Endodermal cell (in vitro differentiated cells): ENCODE results near the gene TCP1. TPM values are rescaled to one million over a fixed set of nuclear protein-coding genes. Genes with fewer than 3 reads are reported as not detected.

Source experiments
- DNase-seq: peaks from one replicate; pipeline ENCODE4 v3.0.0-alpha.2; 2017
- H3K27ac ChIP-seq: 2 replicates; pipeline ENCODE4 v1.5.1; 2013; ENCODE audit warnings: mild to moderate bottlenecking, low read depth, low read length, moderate library complexity
- H3K27me3 ChIP-seq: 2 replicates; pipeline ENCODE4 v1.6.1; 2013; ENCODE audit warnings: mild to moderate bottlenecking, low read length, moderate library complexity; ENCODE audit not compliant: insufficient read depth, control insufficient read depth, poor library complexity, severe bottlenecking
- H3K36me3 ChIP-seq: 2 replicates; pipeline ENCODE4 v1.7.0; 2013; ENCODE audit warnings: mild to moderate bottlenecking, low read length, moderate library complexity; ENCODE audit not compliant: control insufficient read depth, insufficient read depth
- H3K4me1 ChIP-seq: one replicate; pipeline ENCODE4 v1.7.0; 2013; ENCODE audit warnings: low read length; ENCODE audit not compliant: control insufficient read depth, insufficient read depth
- H3K4me3 ChIP-seq: 2 replicates; pipeline ENCODE4 v1.5.1; 2013; ENCODE audit warnings: mild to moderate bottlenecking, low read length, moderate library complexity
- H3K9ac ChIP-seq: 2 replicates; pipeline ENCODE4 v1.6.1; 2013; ENCODE audit warnings: mild to moderate bottlenecking, low read length, moderate library complexity; ENCODE audit not compliant: poor library complexity, severe bottlenecking; ENCODE audit errors: extremely low read depth
- H3K9me3 ChIP-seq: 2 replicates; pipeline ENCODE4 v1.6.1; 2013; ENCODE audit warnings: mild to moderate bottlenecking, low read length, moderate library complexity; ENCODE audit not compliant: control insufficient read depth
- H3K27ac Mint-ChIP-seq: 2 replicates; pipeline ENCODE4 v1.8.0; 2020; ENCODE audit warnings: mixed read lengths
- H3K27me3 Mint-ChIP-seq: 2 replicates; pipeline ENCODE4 v1.8.0; 2021; ENCODE audit warnings: mild to moderate bottlenecking, mixed read lengths; ENCODE audit not compliant: insufficient read depth
- H3K36me3 Mint-ChIP-seq: 2 replicates; pipeline ENCODE4 v1.8.0; 2020; ENCODE audit warnings: low read depth, mixed read lengths
- H3K4me1 Mint-ChIP-seq: 2 replicates; pipeline ENCODE4 v1.8.0; 2020; ENCODE audit warnings: mixed read lengths
- H3K4me3 Mint-ChIP-seq: 2 replicates; pipeline ENCODE4 v1.8.0; 2020; ENCODE audit warnings: mild to moderate bottlenecking, moderate library complexity, mixed read lengths
- H3K9me3 Mint-ChIP-seq: 2 replicates; pipeline ENCODE4 v1.8.0; 2020; ENCODE audit warnings: mild to moderate bottlenecking, mixed read lengths
- WGBS, 2 experiments: methylation state at CpG; one replicate each; pipeline versions ENCODE4 v1.1.5 to v1.1.7; 2013; ENCODE audit warnings: missing lambda C conversion rate in 2 of 2, mixed read lengths in 1 of 2; ENCODE audit not compliant: insufficient coverage in 1 of 2, insufficient read length in 1 of 2; 5-methylcytosine and 5-hydroxymethylcytosine counted together
- total RNA-seq, 2 donors: library from RNA; stranded (reverse); fragmentation: NEBNext Ultra II Directional in 1 of 2; extraction: Animal tissue kit (Norgen Biotek cat#: 25700) in 1 of 2; gene quantifications; 2 replicates in 1 of 2; 3 replicates in 1 of 2; pipeline ENCODE4 v1.2.1, GENCODE V29; 2021
- TF ChIP-seq, protein P1 (sequence below): fragments of 200-600 bp; sonication (generic); conservative IDR thresholded peaks from 2 replicates; pipeline ENCODE4 v1.5.0; 2021; ENCODE audit warnings: antibody characterized with exemption, mild to moderate bottlenecking

TCP1 gene
- total RNA-seq, 2 donors from 2014 or later: 241 to 246 TPM

DNA sequence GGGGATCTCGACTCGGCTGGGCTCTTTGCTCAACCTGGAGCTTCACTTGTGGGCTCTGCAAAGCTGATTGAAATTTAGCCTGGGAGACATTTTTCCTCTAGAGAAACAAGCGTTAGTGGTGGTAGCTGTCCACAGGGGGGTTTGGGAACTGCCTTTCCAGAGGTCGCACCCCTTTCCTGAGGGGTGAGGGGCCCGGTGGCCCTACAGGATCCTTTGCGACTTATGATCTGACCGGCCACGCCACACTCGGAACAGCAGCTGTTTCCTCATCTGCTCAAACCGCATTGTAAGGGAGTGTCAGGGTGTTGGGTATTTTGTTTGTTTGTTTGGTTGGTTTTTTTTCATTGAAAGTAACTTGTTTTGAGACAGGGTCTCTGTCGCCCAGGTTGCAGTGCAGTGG lies 31.7 kb upstream of the TCP1 start:
- no peaks in the 10 kb centered on the region for H3K27me3 ChIP-seq
- H3K4me3 ChIP-seq: no peak overlapping the region
- TF ChIP-seq, protein P1, sequence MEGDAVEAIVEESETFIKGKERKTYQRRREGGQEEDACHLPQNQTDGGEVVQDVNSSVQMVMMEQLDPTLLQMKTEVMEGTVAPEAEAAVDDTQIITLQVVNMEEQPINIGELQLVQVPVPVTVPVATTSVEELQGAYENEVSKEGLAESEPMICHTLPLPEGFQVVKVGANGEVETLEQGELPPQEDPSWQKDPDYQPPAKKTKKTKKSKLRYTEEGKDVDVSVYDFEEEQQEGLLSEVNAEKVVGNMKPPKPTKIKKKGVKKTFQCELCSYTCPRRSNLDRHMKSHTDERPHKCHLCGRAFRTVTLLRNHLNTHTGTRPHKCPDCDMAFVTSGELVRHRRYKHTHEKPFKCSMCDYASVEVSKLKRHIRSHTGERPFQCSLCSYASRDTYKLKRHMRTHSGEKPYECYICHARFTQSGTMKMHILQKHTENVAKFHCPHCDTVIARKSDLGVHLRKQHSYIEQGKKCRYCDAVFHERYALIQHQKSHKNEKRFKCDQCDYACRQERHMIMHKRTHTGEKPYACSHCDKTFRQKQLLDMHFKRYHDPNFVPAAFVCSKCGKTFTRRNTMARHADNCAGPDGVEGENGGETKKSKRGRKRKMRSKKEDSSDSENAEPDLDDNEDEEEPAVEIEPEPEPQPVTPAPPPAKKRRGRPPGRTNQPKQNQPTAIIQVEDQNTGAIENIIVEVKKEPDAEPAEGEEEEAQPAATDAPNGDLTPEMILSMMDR: no peak
- no peak overlapping the region for H3K27ac ChIP-seq
- no peak for DNase-seq
- no peaks in the 10 kb centered on the region for H3K4me1 ChIP-seq
- 94 to 97% methylated on average over 4 to 11 of the region's 11 CpGs for WGBS, 2 experiments
- Mint-ChIP-seq H3K27ac (no peak overlapping the region), H3K4me3 (no peak overlapping the region), H3K4me1 (no peaks in the 10 kb centered on the region), H3K36me3 (no peaks in the 10 kb centered on the region), H3K9me3 (no peaks in the 10 kb centered on the region), H3K27me3 (peaks cover 7% of the 10 kb centered on the region)
- H3K36me3 ChIP-seq: no peaks in the 10 kb centered on the region
- H3K9me3 ChIP-seq: no peaks in the 10 kb centered on the region
- H3K9ac ChIP-seq: no peak overlapping the region

DNA sequence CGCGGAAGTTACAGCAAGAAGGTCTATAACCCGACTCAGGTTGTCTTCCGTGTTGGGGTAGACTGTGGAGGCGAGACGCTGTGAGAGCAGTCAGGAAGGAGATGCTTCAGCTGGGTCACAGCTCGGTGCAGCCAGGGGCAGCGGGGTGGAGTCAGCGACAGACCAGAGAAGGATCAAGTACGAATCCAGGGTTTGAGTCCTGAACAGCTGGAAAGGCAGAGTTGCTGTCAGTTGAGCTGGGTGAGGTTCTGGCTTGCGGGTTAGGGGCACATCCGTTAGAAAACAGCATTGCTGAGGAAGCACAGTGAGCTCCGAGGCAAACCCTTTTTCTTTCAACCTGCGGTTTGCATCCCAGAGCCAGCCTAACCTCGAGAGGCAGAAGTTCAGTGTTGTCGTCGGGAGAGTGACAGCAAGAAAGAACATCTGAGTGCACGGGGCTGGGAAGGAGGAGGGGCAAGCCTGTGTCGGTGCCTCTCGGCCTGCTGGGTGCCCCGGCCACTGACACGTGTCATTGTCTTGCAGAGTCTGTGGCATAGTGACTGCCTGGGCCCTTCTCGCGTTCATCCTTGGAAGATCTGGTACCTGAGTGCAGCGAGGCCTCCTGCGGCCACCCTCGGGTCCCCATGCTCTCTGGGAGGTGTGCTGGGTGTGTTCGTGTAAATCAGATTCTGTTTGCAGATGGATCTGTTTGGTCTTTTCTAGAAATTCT lies 30.7 kb upstream of the TCP1 start:
- Mint-ChIP-seq H3K4me3 (no peak overlapping the region), H3K27ac (no peak overlapping the region), H3K9me3 (no peaks in the 10 kb centered on the region), H3K27me3 (peaks cover 7% of the 10 kb centered on the region), H3K4me1 (no peaks in the 10 kb centered on the region), H3K36me3 (no peaks in the 10 kb centered on the region)
- no peaks in the 10 kb centered on the region for H3K36me3 ChIP-seq
- no peak overlapping the region for H3K27ac ChIP-seq
- DNase-seq: peak; percentile 69
- no peak overlapping the region for H3K9ac ChIP-seq
- H3K4me3 ChIP-seq: no peak overlapping the region
- no peaks in the 10 kb centered on the region for H3K4me1 ChIP-seq
- TF ChIP-seq, protein P1: no peak
- H3K27me3 ChIP-seq: no peaks in the 10 kb centered on the region
- WGBS, 2 experiments: 56 to 65% methylated on average over 22 to 28 of the region's 28 CpGs
- H3K9me3 ChIP-seq: no peaks in the 10 kb centered on the region

DNA sequence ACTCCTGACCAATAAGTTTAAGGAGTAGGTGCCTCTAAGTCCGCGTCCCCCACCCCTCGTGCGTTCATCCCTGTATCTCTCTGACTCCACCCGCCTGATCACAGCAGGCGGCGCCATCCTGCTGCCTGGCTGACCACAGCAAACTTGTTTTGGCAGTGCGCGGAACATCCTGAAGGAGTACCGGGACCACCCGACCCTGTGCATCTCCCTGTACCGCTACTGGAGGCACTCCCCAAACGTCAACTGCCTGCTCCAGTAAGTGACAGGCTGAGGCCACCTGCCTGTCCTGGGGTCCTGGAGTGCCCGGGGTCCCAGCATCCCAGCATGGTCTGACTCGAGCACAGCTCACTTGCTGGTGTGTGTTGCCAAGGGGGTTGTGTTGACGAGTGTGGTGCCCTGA lies 29.7 kb upstream of the TCP1 start:
- H3K4me3 ChIP-seq: no peak overlapping the region
- no peaks in the 10 kb centered on the region for H3K36me3 ChIP-seq
- H3K9me3 Mint-ChIP-seq: no peaks in the 10 kb centered on the region
- no peak overlapping the region for H3K4me3 Mint-ChIP-seq
- H3K27ac ChIP-seq: no peak overlapping the region
- WGBS, 2 experiments: 92 to 97% methylated on average over 10 to 16 of the region's 16 CpGs
- no peaks in the 10 kb centered on the region for H3K4me1 Mint-ChIP-seq
- H3K27ac Mint-ChIP-seq: no peak overlapping the region
- no peaks in the 10 kb centered on the region for H3K27me3 ChIP-seq
- TF ChIP-seq, protein P1: no peak
- H3K4me1 ChIP-seq: no peaks in the 10 kb centered on the region
- DNase-seq: no peak
- H3K9ac ChIP-seq: no peak overlapping the region
- H3K27me3 Mint-ChIP-seq: peaks cover 7% of the 10 kb centered on the region
- no peaks in the 10 kb centered on the region for H3K9me3 ChIP-seq
- H3K36me3 Mint-ChIP-seq: no peaks in the 10 kb centered on the region
